HL-60/S4 (cell line): ENCODE data around the gene FGF19.
"Not testable (repeated sequence)": the region's sequence is repeated elsewhere in the genome, so short reads cannot be mapped to it uniquely, and the experiment has no call there.

Experiments
- in situ Hi-C: fragments of 300-500 bp; cut with MboI; formaldehyde crosslinking; loops from 2 replicates; pipeline ENCODE4 v1.14.3; 2022; ENCODE audit warnings: low sequenced_read_pairs

FGF19 gene

DNA sequence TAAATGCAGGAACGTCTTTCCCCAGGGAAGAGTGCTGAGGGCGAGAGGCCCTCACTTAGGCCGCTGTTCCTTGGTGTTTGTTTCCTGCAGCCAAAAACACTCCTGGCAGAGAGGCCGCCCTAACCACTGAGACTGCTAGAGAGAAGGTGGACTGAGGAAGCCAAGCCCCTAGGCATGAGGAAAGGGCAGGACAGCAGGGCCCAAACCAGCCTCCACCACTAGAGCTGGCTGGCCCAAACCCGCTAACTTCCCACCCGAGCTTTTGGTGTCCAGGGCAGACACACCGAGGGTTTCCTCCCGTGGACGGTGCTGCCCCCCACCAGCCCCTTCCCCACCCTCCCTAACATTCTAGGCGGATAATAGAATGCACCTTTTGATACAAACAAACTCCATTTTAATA is 6.0 kb downstream of the FGF19 start:
- in situ Hi-C loops = no loop called here

DNA sequence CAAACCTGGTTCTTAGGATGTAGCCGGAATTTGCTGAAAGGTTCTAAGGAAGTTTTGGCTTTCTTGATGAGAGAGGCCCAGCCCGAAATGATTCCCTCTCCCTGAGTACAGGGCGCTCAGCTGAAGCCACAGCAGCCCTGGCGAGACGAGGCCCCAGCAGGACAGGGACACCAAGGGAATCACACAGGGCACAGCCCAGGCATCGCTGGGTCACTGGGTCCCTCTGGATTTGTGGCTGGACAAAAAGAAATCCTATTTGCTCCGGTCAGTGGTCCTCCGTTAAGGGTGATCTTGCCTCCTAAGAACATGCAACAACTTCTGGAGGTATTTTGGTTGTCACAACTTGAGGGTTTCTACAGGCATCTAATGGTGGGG is 6.4 kb downstream of the FGF19 start:
- in situ Hi-C loops = no loop called here

DNA sequence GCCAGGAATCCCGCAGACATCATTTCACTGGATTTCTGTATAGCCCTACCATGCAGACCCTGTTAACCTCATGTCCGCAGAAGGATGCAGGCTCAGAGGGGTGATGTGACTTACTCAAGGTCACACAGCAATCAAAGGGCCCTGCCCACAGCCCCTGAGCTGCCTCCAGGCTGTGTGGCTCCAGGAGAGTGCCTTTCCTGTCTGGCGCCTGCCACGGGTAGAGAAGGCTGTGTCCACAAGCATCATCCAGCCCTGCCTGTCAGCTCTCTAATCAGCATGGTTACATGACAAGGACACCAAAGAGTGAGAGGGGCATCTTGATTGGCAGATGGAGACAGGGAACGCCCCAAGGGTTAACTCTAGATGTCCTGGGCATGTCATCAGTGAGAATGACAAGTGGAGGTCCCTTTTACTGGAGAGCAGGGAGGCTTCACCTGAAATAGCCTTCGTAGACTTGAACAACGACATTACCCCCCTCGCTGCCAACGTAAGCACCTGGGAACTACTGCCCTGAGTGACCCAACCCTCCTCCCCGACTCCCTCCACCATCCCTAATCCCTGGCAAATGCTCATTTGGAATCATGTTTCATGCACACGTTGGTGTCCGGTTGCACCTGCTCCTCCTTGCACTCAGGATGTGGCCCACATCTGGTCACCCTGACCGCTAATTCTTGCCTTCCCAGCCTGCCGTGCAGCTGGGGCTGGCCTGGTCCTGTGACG is 6.9 kb downstream of the FGF19 start:
- in situ Hi-C loops = no loop called here

DNA sequence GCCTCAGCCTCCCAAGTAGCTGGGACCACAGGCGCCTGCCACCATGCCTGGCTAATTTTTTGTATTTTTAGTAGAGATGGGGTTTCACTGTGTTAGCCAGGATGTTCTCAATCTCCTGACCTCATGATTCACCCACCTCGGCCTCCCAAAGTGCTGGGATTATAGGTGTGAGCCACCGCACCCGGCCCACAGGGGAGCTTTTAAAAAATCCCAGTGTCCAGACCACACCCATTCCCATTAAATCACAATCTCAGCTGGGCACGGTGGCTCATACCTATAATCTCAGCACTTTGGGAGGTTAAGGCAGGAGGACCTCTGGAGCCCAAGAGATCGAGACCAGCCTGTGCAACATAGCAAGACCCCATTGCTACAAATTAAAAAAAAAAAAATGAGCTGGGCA is 7.8 kb downstream of the FGF19 start:
- in situ Hi-C loops = not testable (repeated sequence)

DNA sequence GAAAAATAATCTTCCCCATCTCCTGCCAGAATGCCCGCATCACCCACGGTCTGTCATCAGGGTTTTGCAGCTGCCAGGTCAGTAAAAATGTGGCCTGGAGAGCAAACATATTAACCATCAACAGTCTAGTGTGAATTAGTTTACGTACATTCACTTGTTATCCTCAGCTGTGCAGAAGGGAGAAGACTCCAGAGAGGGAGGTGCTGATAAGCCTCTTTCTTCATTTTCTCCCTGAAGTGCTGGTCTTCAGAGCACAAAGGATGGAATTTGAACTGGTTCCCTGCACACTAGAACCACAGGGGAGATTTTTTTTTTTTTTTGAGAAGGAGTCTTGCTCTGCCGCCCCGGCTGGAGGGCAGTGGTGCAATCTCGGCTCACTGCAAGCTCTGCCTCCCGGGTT is 8.2 kb downstream of the FGF19 start:
- in situ Hi-C loops = no loop called here

DNA sequence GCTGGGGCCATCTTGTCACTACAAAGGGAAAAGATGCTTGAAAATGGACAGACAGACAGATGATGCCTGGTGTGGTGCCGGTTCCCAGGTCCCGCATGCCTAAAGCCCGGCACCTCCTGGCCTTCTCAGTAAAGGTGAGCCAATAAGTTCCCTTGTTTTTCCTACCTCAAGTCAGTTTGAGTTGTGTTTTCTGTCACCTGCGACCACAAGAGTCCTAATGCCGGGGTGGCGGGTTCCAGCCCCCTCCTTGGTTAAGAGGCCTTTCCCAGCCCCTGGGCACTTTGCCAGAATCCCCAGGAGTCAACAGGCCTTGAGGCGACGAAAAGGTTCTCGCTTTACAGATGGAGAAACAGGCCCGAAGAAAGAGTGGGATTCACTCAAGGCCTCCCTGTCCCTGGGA is 9.0 kb downstream of the FGF19 start:
- in situ Hi-C loops = no loop called here

DNA sequence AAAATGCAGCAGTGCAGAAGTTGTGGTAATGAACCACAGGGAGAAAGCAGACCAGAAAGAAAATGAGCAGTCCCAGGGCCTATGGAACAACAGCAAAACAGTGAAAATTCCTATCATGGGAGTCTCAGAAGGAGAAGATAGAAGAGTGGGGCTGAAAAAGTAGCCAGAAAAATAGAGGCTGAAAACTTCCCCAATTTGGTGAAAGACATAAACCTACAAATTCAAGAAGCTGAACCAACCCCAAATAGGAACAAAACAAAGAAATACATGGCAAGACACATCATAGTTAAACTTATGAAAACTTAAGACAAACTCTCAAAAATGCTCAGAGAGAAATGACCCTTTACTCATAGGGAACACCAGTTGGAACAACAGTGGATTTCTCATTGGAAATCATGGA is 11.4 kb downstream of the FGF19 start:
- in situ Hi-C loops = no loop called here

DNA sequence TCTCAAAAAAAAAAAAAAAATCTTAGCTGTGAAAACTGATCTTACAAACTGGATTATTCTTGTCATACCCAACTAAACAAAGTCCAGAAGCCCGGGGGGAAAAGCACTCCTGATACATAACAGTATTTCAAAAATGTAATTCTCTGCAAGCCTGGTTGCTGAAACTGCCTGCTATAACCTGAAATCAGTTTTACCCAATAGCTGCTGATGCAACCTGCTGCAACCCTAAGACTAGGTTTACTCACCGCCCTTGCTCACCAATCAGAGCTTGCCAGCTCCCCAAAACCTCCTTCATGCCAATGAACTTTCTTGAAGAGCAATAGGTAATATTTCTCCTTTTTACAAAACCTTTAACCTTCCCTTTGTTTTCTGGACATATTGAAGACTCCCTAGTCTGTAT is 12.4 kb downstream of the FGF19 start:
- in situ Hi-C loops = no loop called here

DNA sequence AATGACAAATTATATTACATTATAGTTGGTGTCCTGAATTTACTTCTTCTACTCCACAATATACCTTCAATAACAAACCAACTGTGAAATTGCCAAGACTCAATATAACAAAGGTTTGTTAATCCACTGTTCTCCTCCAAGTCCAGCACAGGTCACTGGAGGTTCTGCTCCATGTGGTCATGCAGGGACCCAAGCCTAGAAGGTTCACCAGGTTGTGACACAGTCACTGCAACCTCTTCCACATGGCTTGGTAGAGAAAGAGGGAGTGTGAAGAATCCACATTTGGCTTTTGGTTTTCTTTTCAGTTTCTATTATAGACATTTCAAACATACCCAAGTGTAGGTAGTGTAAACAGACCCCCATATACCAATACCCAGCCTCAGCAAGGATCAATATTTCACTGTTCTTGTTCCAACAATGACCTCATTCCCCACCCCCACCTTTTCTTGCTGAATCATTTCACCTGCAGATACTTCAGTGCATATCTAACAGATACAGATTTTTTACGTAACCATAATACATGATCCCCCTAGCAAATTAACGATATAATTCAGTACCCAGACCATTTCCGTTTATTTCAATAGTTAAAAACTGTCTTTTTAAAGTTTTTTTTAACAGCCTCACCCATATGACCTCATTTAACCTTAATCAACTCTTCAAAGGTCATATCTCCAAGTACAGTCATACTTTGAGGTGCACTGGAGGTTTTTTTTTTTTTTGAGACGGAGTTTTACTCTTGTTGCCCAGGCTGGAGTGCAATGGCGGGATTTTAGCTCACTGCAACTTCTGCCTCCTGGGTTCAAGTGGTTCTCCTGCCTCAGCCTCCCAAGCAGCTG is 14.1 kb downstream of the FGF19 start:
- in situ Hi-C loops = loop anchor here (10.0 kb wide), 2 partner anchors 205 to 505 kb away; no protein-coding TSS in a partner anchor

DNA sequence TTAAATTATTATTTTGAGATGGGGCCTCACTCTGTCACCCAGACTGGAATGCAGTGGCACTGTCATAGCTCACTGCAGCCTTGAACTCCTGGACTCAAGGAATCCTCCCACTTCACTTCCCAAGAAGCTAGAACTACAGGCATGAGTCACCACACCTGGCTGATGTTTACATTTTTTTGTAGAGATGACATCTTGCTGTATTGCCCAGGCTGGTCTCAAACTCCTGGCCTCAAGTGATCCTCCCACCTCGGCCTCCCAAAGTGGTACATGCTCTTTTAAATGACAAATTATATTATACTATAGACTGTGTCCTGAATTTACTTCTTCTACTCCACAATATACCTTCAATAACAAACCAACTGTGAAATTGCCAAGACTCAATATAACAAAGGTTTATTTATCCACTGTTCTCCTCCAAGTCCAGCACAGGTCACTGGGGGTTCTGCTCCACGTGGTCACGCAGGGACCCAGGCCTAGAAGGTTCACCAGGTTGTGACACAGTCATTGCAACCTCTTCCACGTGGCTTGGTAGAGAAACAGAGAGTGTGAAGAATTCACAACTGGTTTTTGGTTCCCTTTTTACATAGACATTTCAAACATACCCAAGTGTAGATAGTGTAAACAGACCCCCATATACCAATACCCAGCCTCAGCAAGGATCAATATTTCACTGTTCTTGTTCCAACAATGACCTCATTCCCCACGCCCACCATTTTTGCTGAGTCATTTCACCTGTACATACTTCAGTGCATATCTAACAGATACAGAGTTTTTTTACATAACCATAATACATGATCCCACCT is 15.7 kb downstream of the FGF19 start:
- in situ Hi-C loops = loop anchor here (10.0 kb wide), 2 partner anchors 207 to 507 kb away; no protein-coding TSS in a partner anchor

DNA sequence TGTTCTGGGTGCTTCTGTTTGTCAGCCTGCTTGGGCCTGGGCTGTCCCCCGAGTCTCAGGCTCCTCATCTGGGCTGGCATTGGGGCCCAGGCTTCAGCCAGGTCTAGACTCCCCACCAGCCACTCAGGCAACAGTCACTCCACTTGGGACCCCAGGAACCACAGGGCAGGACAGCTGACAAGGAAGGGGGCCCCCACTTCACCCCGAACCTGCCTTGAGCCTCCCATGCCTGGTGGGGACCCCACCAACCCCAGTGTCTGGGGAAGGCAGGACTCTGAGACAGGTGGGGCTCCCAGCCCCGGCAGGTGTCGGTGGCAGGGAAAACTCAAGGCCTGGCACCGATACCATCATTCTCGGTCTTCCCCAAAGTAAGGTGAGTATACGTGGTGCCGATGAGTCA is 17.0 kb downstream of the FGF19 start:
- in situ Hi-C loops = loop anchor here (10.0 kb wide), 2 partner anchors 208 to 508 kb away; no protein-coding TSS in a partner anchor

DNA sequence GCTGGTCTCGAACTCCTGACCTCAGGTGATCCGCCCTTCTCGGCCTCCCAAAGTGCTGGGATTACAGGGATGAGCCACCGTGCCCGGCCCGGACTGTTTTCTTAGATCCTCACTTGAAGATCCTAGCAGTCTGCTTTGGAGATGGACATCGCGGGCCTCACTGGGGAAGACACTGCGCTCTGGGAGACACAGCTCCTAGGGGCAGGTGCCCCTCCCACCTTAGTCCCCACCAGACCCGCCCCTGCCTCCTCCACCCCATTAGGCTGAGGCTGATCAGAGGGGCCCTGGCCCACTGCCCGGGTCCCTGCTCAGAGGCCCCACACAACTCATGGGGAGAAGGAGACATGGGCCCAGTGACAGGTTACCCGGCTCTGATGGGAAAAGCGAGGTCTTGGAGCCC is 17.4 kb downstream of the FGF19 start:
- in situ Hi-C loops = loop anchor here (10.0 kb wide), 2 partner anchors 208 to 508 kb away; no protein-coding TSS in a partner anchor

DNA sequence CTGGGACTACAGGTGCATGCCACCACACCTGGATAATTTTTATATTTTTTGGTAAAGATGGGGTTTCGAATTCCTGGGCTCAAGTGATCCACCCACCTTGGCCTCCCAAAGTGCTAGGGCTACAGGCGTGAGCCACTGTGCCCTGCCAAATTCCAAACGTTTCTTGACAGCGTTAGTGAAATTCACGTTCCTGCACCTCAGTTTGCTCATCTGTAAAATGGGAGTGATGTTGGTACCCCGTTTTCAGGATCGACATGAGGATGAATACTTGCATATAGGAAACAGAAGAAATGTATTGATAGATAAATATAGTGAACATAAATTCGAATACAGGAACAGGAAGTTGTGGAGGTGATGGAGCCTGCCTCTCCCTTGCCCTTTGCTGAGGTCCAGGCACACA is 18.5 kb downstream of the FGF19 start:
- in situ Hi-C loops = loop anchor here (10.0 kb wide), 2 partner anchors 209 to 509 kb away; no protein-coding TSS in a partner anchor

DNA sequence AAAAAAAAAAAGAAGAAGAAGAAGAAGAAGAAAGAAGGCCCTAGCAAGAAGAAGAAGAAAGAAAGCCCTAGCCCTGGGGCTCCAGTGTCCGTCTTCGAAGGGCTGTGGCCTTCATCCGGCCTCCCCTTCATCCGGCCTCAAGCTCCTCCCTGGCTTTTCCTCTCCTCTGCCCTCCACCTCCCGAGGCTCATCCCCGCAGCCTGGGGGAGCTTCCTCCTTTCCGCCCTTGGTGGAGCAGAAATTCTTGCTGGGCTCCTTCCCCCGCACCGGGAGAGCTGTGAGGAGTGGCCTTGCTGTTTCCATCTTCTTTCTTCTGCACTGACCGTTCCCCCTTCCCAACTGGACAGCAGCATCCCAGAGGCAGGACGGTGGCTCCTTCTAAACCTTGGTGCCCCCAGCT is 19.2 kb downstream of the FGF19 start:
- in situ Hi-C loops = loop anchor here (10.0 kb wide), 2 partner anchors 210 to 510 kb away; no protein-coding TSS in a partner anchor

DNA sequence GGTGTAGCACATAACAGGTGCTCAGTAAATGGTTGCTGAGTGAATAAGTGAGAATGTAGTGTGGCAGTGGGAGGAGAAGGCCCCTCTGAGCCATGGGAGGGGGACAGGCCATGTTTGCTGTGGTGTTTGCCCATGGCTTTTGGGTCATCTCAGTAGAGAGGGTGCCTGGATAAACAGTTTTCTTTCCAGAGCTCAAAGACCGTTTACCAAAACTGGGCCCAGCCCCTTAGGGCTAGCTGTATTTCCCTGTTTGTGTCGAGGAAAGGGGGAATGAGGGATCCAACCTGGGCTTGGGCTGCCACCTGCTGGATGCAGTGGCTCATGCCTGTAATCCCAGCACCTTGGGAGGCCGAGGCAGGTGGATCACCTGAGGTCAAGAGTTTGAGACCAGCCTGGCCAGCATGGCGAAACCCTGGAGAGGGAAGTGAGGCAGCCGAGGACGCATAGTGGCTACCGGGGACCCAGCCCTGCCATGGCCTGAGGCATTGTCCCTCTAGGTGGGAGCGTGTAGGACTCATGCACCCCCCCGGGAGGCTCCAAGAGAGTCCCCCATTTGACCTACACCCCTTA is 20.0 kb downstream of the FGF19 start:
- in situ Hi-C loops = loop anchor here (10.0 kb wide), 2 partner anchors 211 to 511 kb away; no protein-coding TSS in a partner anchor

DNA sequence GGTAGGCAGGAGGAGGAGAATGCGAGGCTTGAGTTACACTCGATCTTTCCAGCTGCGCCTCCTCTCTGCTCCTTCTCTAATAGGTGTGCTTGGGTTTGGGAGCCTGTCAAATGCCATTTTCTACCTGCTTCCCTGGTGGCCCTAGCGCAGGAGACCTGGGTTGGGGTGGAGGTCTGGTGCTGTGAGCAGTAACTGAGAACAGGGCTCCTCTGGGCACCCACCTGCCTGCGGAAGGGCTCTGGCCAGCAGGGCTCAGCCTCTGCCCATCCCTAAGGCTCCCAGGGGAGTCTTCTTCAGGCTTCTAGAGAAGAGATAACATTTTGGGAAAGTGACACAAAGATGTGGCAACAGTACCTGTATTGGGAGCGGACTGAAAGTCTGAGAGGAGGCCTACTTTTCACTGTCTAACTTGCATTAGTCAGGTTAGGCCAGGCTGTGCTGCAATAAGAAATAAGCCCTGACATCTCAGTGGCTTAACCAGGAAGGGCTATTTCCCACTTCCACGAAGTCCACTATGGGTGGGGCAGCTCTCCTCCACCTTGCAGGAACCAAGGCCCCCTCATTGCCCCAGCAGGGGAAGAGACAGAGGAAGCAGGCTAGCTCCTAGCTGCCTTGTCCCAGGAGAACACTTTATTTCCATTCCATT is 21.0 kb downstream of the FGF19 start:
- in situ Hi-C loops = loop anchor here (10.0 kb wide), 2 partner anchors 212 to 512 kb away; no protein-coding TSS in a partner anchor

DNA sequence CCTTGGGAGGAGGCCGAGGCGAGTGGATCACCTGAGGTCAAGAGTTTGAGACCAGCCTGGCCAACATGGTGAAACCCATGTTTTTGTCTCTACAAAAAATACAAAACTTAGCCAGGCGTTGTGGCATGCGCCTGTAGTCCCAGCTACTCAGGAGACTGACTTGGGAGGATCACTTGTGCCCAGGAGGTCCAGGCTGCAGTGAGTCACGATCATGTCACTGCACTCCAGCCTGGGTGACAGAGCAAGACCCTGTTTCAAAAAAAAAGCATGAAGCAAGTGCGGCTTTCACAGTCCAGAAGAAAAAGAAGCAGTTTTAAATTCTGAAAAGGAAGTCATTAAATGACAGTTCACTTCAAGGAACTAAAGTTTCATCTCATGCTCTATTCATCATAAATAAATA is 21.6 kb downstream of the FGF19 start:
- in situ Hi-C loops = loop anchor here (10.0 kb wide), 2 partner anchors 213 to 513 kb away; no protein-coding TSS in a partner anchor

DNA sequence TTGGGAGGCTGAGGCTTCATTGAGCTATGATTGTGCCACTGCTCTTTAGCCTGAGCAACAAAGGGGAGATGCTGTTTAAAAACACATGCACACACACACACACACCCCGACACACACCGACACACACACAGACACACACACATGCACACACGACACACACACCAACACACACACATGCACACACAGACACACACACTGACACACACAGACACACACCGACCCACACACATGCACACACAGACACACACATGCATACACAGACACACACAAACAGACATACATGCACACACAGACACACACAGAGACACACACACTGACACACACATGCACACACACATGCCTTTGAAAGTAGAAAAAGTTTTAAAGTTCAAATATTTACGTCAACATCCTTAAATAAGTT is 23.1 kb downstream of the FGF19 start:
- in situ Hi-C loops = loop anchor here (10.0 kb wide), 2 partner anchors 214 to 514 kb away; no protein-coding TSS in a partner anchor

DNA sequence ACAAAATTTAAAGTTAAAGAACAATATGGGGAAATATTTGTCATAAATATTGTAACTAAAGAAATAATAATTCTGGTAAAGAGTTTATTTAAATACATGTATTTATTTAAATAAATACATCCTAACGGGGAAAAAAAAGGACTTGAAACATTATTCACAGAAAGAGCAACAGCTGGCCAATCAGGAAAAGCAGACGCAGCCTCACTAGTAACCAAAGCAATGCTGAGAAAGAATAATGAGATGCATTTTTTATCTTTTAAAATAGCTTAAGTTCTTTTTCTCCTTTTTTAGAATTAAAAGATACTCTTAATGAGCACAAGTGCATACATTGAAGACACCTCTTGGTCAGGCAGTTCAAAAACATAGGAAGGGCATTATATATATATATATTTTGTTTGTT is 26.1 kb downstream of the FGF19 start:
- in situ Hi-C loops = no loop called here
